ENCODE data around the gene CNTNAP5. TPM values are rescaled to one million over a fixed set of nuclear protein-coding genes. Genes with fewer than 3 reads are reported as not detected.

The CNTNAP5 gene
- total and polyA plus RNA-seq, 2 donors from 2014 or later = 0.50 TPM; not detected in 1

DNA sequence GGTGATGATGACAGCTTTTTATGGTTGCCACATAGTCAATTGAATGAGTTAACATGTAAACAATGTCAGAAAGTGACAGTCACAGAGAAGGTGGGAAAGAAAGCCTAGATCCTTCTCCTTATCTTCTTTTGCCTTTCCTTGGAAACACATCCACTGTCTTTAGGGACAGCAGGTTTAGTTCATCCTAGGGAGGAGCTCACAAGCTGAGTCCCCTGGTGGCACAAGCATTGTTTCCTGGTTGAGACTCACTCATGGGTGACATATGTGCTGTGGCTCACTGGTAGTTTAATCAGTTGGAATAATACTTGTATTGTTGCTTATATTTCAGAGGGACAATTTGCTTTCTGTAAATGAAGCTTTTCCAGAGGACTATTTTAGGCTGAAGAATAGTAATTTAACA is 598.5 kb downstream of the CNTNAP5 start:
- no peaks in the 10 kb centered on the region for H3K36me3 ChIP-seq (ENCODE audit: control insufficient read depth in 2 of 3, insufficient read depth in 3 of 3, low read length in 3 of 3)
- H3K27ac ChIP-seq (ENCODE audit: low read depth in 2 of 2, low read length in 2 of 2) = no peak overlapping the region
- H3K4me1 ChIP-seq (ENCODE audit: control insufficient read depth in 2 of 3, insufficient read depth in 2 of 3, low read depth in 1 of 3, low read length in 3 of 3) = no peaks in the 10 kb centered on the region
- intact Hi-C loops (cut with DNase I) = no loop called here
- no peaks in the 10 kb centered on the region for H3K27me3 ChIP-seq (ENCODE audit: control insufficient read depth, insufficient read depth, low read length)
- FAIRE-seq (no peak), DNase-seq (no peak)
- TF ChIP-seq CTCF (IDR thresholded peaks at IDR 0.05; ENCODE audit: borderline replicate concordance, extremely low read depth, insufficient read depth) = no peak
- no peak overlapping the region for H3K4me3 ChIP-seq (ENCODE audit: low read length in 3 of 3)
- H3K9ac ChIP-seq (ENCODE audit: low read length in 3 of 3) = no peak overlapping the region
- H3K9me3 ChIP-seq (ENCODE audit: control insufficient read depth in 2 of 3, insufficient read depth in 1 of 3, low read length in 3 of 3) = no peaks in the 10 kb centered on the region

GRCh38 chr2:124625561-124625960 is 600.5 kb downstream of the CNTNAP5 start:
- Histone ChIP-seq H3K4me1 (ENCODE audit: control insufficient read depth in 2 of 3, insufficient read depth in 2 of 3, low read depth in 1 of 3, low read length in 3 of 3) (no peaks in the 10 kb centered on the region), H3K36me3 (ENCODE audit: control insufficient read depth in 2 of 3, insufficient read depth in 3 of 3, low read length in 3 of 3) (no peaks in the 10 kb centered on the region), H3K9me3 (ENCODE audit: control insufficient read depth in 2 of 3, insufficient read depth in 1 of 3, low read length in 3 of 3) (no peaks in the 10 kb centered on the region), H3K9ac (ENCODE audit: low read length in 3 of 3) (no peak overlapping the region), H3K27me3 (ENCODE audit: control insufficient read depth, insufficient read depth, low read length) (no peaks in the 10 kb centered on the region), H3K27ac (ENCODE audit: low read depth in 2 of 2, low read length in 2 of 2) (no peak overlapping the region), H3K4me3 (ENCODE audit: low read length in 3 of 3) (no peak overlapping the region)
- FAIRE-seq (no peak), DNase-seq (no peak)
- no peak for TF ChIP-seq CTCF (IDR thresholded peaks at IDR 0.05; ENCODE audit: borderline replicate concordance, extremely low read depth, insufficient read depth)
- intact Hi-C loops (cut with DNase I) = no loop called here

GRCh38 chr2:124626993-124627392 is 601.9 kb downstream of the CNTNAP5 start:
- Histone ChIP-seq H3K4me3 (ENCODE audit: low read length in 3 of 3) (no peak overlapping the region), H3K27me3 (ENCODE audit: control insufficient read depth, insufficient read depth, low read length) (no peaks in the 10 kb centered on the region), H3K27ac (ENCODE audit: low read depth in 2 of 2, low read length in 2 of 2) (no peak overlapping the region), H3K9me3 (ENCODE audit: control insufficient read depth in 2 of 3, insufficient read depth in 1 of 3, low read length in 3 of 3) (peaks cover 0 to 3% (median 0%) of the 10 kb centered on the region in 3 donors), H3K9ac (ENCODE audit: low read length in 3 of 3) (no peak overlapping the region), H3K4me1 (ENCODE audit: control insufficient read depth in 2 of 3, insufficient read depth in 2 of 3, low read depth in 1 of 3, low read length in 3 of 3) (no peaks in the 10 kb centered on the region), H3K36me3 (ENCODE audit: control insufficient read depth in 2 of 3, insufficient read depth in 3 of 3, low read length in 3 of 3) (no peaks in the 10 kb centered on the region)
- DNase-seq = no peak
- intact Hi-C loops (cut with DNase I) = no loop called here
- no peak for FAIRE-seq
- no peak for TF ChIP-seq CTCF (IDR thresholded peaks at IDR 0.05; ENCODE audit: borderline replicate concordance, extremely low read depth, insufficient read depth)

- H3K4me3 ChIP-seq (ENCODE audit: low read length in 3 of 3) = no peak overlapping the region
- peaks cover 0 to 3% (median 0%) of the 10 kb centered on the region in 3 donors for H3K9me3 ChIP-seq (ENCODE audit: control insufficient read depth in 2 of 3, insufficient read depth in 1 of 3, low read length in 3 of 3)
- H3K27me3 ChIP-seq (ENCODE audit: control insufficient read depth, insufficient read depth, low read length) = no peaks in the 10 kb centered on the region
- DNase-seq (no peak), FAIRE-seq (no peak)
- no peak overlapping the region for H3K27ac ChIP-seq (ENCODE audit: low read depth in 2 of 2, low read length in 2 of 2)
- H3K4me1 ChIP-seq (ENCODE audit: control insufficient read depth in 2 of 3, insufficient read depth in 2 of 3, low read depth in 1 of 3, low read length in 3 of 3) = no peaks in the 10 kb centered on the region
- intact Hi-C loops (cut with DNase I) = no loop called here
- TF ChIP-seq CTCF (IDR thresholded peaks at IDR 0.05; ENCODE audit: borderline replicate concordance, extremely low read depth, insufficient read depth) = no peak
- no peaks in the 10 kb centered on the region for H3K36me3 ChIP-seq (ENCODE audit: control insufficient read depth in 2 of 3, insufficient read depth in 3 of 3, low read length in 3 of 3)
- H3K9ac ChIP-seq (ENCODE audit: low read length in 3 of 3) = no peak overlapping the region
Measured at GRCh38 chr2:124633812-124634211, 608.7 kb downstream of the CNTNAP5 start.
